Neural cell (in vitro differentiated cells): ENCODE measurements around the gene CNIH3. TPM values are rescaled to one million over a fixed set of nuclear protein-coding genes. Genes with fewer than 3 reads are reported as not detected.

Experiments
- H2AFZ ChIP-seq: fragments of 200-600, 300-800 bp; sonication (generic), shearing (Covaris generic); 2 replicates; pipeline ENCODE4 v1.6.0; 2014; ENCODE audit warnings: low read depth, mild to moderate bottlenecking, antibody characterized with exemption, low read length, moderate library complexity
- H3F3A ChIP-seq: fragments of 200-600 bp; shearing (Covaris generic); 2 replicates; pipeline ENCODE4 v1.6.1; 2016; ENCODE audit warnings: mild to moderate bottlenecking, moderate library complexity, mixed read lengths, antibody characterized with exemption, low read length; ENCODE audit not compliant: insufficient read depth, poor library complexity, severe bottlenecking
- H3K27ac ChIP-seq: fragments of 200-600, 300-800 bp; sonication (generic), shearing (Covaris generic); 2 replicates; pipeline ENCODE4 v1.5.1; 2014; ENCODE audit warnings: mild to moderate bottlenecking, low read length, moderate library complexity
- H3K27me3 ChIP-seq: fragments of 300-800, 200-600 bp; sonication (generic), shearing (Covaris generic); 2 replicates; pipeline ENCODE4 v1.6.0; 2014; ENCODE audit warnings: mild to moderate bottlenecking, low read depth, low read length, moderate library complexity; ENCODE audit not compliant: insufficient read depth
- H3K36me3 ChIP-seq: fragments of 300-800, 200-600 bp; sonication (generic), shearing (Covaris generic); 2 replicates; pipeline ENCODE4 v1.5.1; 2014; ENCODE audit warnings: mild to moderate bottlenecking, antibody characterized with exemption, low read length, moderate library complexity; ENCODE audit not compliant: insufficient read depth
- H3K4me2 ChIP-seq: fragments of 300-800, 200-600 bp; sonication (generic), shearing (Covaris generic); 2 replicates; pipeline ENCODE4 v1.6.0; 2014; ENCODE audit warnings: mild to moderate bottlenecking, low read length
- H3K4me3 ChIP-seq: fragments of 300-800, 200-600 bp; sonication (generic), shearing (Covaris generic); 2 replicates; pipeline ENCODE4 v1.5.1; 2014; ENCODE audit warnings: mild to moderate bottlenecking, low read length, moderate library complexity
- H3K79me2 ChIP-seq: fragments of 200-600 bp; shearing (Covaris generic); replicated peaks from 2 replicates; pipeline ENCODE4 v1.6.0; 2014; ENCODE audit warnings: mild to moderate bottlenecking, low read length, moderate library complexity; ENCODE audit not compliant: insufficient read depth
- H3K9ac ChIP-seq: fragments of 300-800, 200-600 bp; sonication (generic), shearing (Covaris generic); 2 replicates; pipeline ENCODE4 v1.6.1; 2016; ENCODE audit warnings: mild to moderate bottlenecking, low read length, mixed read lengths
- H3K9me2 ChIP-seq: fragments of 200-600 bp; shearing (Covaris generic); 2 replicates; pipeline ENCODE4 v1.6.1; 2016; ENCODE audit warnings: mild to moderate bottlenecking, low read length, mixed read lengths; ENCODE audit not compliant: insufficient read depth
- H3K9me3 ChIP-seq: fragments of 200-600, 300-800 bp; sonication (generic), shearing (Covaris generic); 2 replicates; pipeline ENCODE4 v1.6.1; 2016; ENCODE audit warnings: mild to moderate bottlenecking, mixed run types, low read length, moderate library complexity, mixed read lengths
- H4K20me1 ChIP-seq: fragments of 200-600 bp; shearing (Covaris generic); 2 replicates; pipeline ENCODE4 v1.6.1; 2016; ENCODE audit warnings: mild to moderate bottlenecking, mixed run types; ENCODE audit not compliant: insufficient read depth
- CTCF ChIP-seq: fragments of 450-650 bp; IDR thresholded peaks from 2 replicates; pipeline ENCODE4 v1.5.1; 2014; ENCODE audit warnings: antibody characterized with exemption, mild to moderate bottlenecking, moderate library complexity; ENCODE audit not compliant: poor library complexity, severe bottlenecking
- EP300 ChIP-seq: fragments of 450-650 bp; conservative IDR thresholded peaks from 2 replicates; pipeline ENCODE4 v1.6.1; 2014; ENCODE audit warnings: antibody characterized with exemption, mild to moderate bottlenecking, moderate library complexity; ENCODE audit not compliant: poor library complexity, severe bottlenecking
- EZH2 ChIP-seq: fragments of 200-600, 300-800 bp; shearing (Covaris generic), sonication (generic); IDR thresholded peaks from 2 replicates; pipeline ENCODE4 v1.6.1; 2014; ENCODE audit warnings: antibody characterized with exemption, low read length, borderline replicate concordance, mild to moderate bottlenecking; ENCODE audit not compliant: insufficient read depth, poor library complexity, severe bottlenecking
- MXI1 ChIP-seq: fragments of 450-650 bp; conservative IDR thresholded peaks from 2 replicates; pipeline ENCODE4 v1.6.1; 2014; ENCODE audit warnings: antibody characterized with exemption, mild to moderate bottlenecking; ENCODE audit not compliant: poor library complexity, severe bottlenecking
- POLR2AphosphoS5 ChIP-seq: IDR thresholded peaks from 2 replicates; pipeline ENCODE4 v1.6.1; 2012
- RAD21 ChIP-seq: fragments of 450-650 bp; conservative IDR thresholded peaks from 2 replicates; pipeline ENCODE4 v1.6.1; 2014; ENCODE audit warnings: antibody characterized with exemption, mild to moderate bottlenecking, moderate library complexity
- REST ChIP-seq: IDR thresholded peaks from 2 replicates; pipeline ENCODE4 v1.6.1; 2012; ENCODE audit warnings: borderline replicate concordance
- SMC3 ChIP-seq: fragments of 450-650 bp; conservative IDR thresholded peaks from 2 replicates; pipeline ENCODE4 v1.6.1; 2014; ENCODE audit warnings: antibody characterized with exemption, mild to moderate bottlenecking, moderate library complexity; ENCODE audit not compliant: poor library complexity
- TAF1 ChIP-seq: IDR thresholded peaks from 2 replicates; pipeline ENCODE4 v1.6.1; 2012; ENCODE audit warnings: low read depth
- polyA plus RNA-seq: library from polyadenylated mRNA; depleted of rRNA; stranded (reverse); fragments of >200 nt; gene quantifications from 2 replicates; pipeline ENCODE4 v1.2.3, GENCODE V29; 2014

The CNIH3 gene
- polyA plus RNA-seq, 1 donor from 2014 or later, result 9.3 TPM

- H4K20me1 ChIP-seq, result no peaks in the 10 kb centered on the region
- no peak overlapping the region for H3K4me3 ChIP-seq
- H3K4me2 ChIP-seq, result no peak overlapping the region
- no peaks in the 10 kb centered on the region for H3K27me3 ChIP-seq
- H3K79me2 ChIP-seq, result no peaks in the 10 kb centered on the region
- H3K9me2 ChIP-seq, result no peaks in the 10 kb centered on the region
- no peaks in the 10 kb centered on the region for H3F3A ChIP-seq
- no peaks in the 10 kb centered on the region for H3K36me3 ChIP-seq
- H3K9ac ChIP-seq, result no peak overlapping the region
- H2AFZ ChIP-seq, result no peak overlapping the region
- no peak for TF ChIP-seq TAF1
- TF ChIP-seq SMC3, result no peak
- no peak for TF ChIP-seq MXI1
- TF ChIP-seq CTCF, result no peak
- TF ChIP-seq REST, result no peak
- no peak for TF ChIP-seq POLR2AphosphoS5
- no peak for TF ChIP-seq EP300
- no peak for TF ChIP-seq EZH2
- TF ChIP-seq RAD21, result no peak
- no peak overlapping the region for H3K27ac ChIP-seq
- H3K9me3 ChIP-seq, result no peaks in the 10 kb centered on the region
These were observed 10.5 kb upstream of the CNIH3 start for GRCh38 chr1:224605482-224606181.

- no peaks in the 10 kb centered on the region for H3K27me3 ChIP-seq
- H3K9me3 ChIP-seq, result no peaks in the 10 kb centered on the region
- H3K27ac ChIP-seq, result no peak overlapping the region
- H2AFZ ChIP-seq, result no peak overlapping the region
- no peak overlapping the region for H3K9ac ChIP-seq
- H3K36me3 ChIP-seq, result no peaks in the 10 kb centered on the region
- H3F3A ChIP-seq, result no peaks in the 10 kb centered on the region
- no peaks in the 10 kb centered on the region for H3K9me2 ChIP-seq
- H3K4me3 ChIP-seq, result no peak overlapping the region
- no peaks in the 10 kb centered on the region for H4K20me1 ChIP-seq
- TF ChIP-seq REST (no peak), CTCF (no peak), POLR2AphosphoS5 (no peak), TAF1 (no peak), SMC3 (no peak), EZH2 (no peak), MXI1 (no peak), EP300 (no peak), RAD21 (no peak)
- no peak overlapping the region for H3K4me2 ChIP-seq
- H3K79me2 ChIP-seq, result no peaks in the 10 kb centered on the region
These were observed 8.6 kb upstream of the CNIH3 start for GRCh38 chr1:224607188-224608148.
